BJ (cell line): ENCODE data around the gene CDK17. TPM values are rescaled to one million over a fixed set of nuclear protein-coding genes. Genes with fewer than 3 reads are reported as not detected.
"Not testable (repeated sequence)": the region's sequence is repeated elsewhere in the genome, so short reads cannot be mapped to it uniquely, and the experiment has no call there.

Experiments
- CTCF ChIA-PET: fragments of 350-600 bp; formaldehyde crosslinking; extraction: SDS; loops from one replicate; lab custom pipeline; 2021; ENCODE audit warnings: antibody characterized with exemption, inconsistent platforms; lab: Yijun Ruan, JAX
- POLR2A ChIA-PET: fragments of 300-600 bp; sonication (Branson Sonifier 250); formaldehyde crosslinking; extraction: SDS; loops from one replicate; lab custom pipeline; 2021; ENCODE audit warnings: antibody characterized with exemption; lab: Charles Lee
- DNase-seq: peaks from one replicate; pipeline ENCODE4 v3.0.0-alpha.2; 2011; ENCODE audit warnings: low read depth
- H3K27me3 ChIP-seq: 2 replicates; pipeline ENCODE4 v1.6.0; 2011; ENCODE audit warnings: low read length; ENCODE audit not compliant: control insufficient read depth, insufficient read depth
- H3K36me3 ChIP-seq: 2 replicates; pipeline ENCODE4 v1.5.1; 2011; ENCODE audit warnings: low read length; ENCODE audit not compliant: control insufficient read depth, insufficient read depth
- H3K4me3 ChIP-seq: 2 replicates; pipeline ENCODE4 v1.5.1; 2011; ENCODE audit warnings: low read depth, mild to moderate bottlenecking, control low read depth, low read length
- CTCF ChIP-seq: IDR thresholded peaks from 2 replicates; pipeline ENCODE4 v1.5.1; 2011; ENCODE audit warnings: low read depth, mild to moderate bottlenecking, control low read depth, inconsistent platforms, low read length, moderate library complexity; ENCODE audit not compliant: insufficient read depth
- polyA plus RNA-seq: library from polyadenylated mRNA; depleted of rRNA; stranded (reverse); fragments of >200 nt; gene quantifications from 2 replicates; pipeline ENCODE4 v1.2.3, GENCODE V29; 2011

The CDK17 gene
- polyA plus RNA-seq, 1 experiment, result 14.8 TPM

GRCh38 chr12:96383991-96384390 is 16.2 kb downstream of the CDK17 start:
- ChIA-PET POLR2A (no interaction called here), CTCF (interaction anchor here (0.6 kb wide), 1 partner anchor 49 kb away, joined by 3 read pairs; no protein-coding TSS in a partner anchor)
- Histone ChIP-seq H3K4me3 (no peak overlapping the region), H3K36me3 (no peaks in the 10 kb centered on the region), H3K27me3 (no peaks in the 10 kb centered on the region)
- DNase-seq, result no peak
- no peak for TF ChIP-seq CTCF

GRCh38 chr12:96383371-96383770 is 16.9 kb downstream of the CDK17 start:
- no peak overlapping the region for H3K4me3 ChIP-seq
- POLR2A ChIA-PET, result no interaction called here
- CTCF ChIA-PET, result no interaction called here

GRCh38 chr12:96379743-96380142 is 20.5 kb downstream of the CDK17 start:
- not testable (repeated sequence) for H3K27me3 ChIP-seq, H3K4me3 ChIP-seq, DNase-seq, H3K36me3 ChIP-seq
- CTCF ChIA-PET, result interaction anchor here (0.8 to 2.3 kb wide), 2 partner anchors 9 to 11 kb away, joined by 4 to 5 read pairs; no protein-coding TSS in a partner anchor
- POLR2A ChIA-PET, result interaction anchor here (0.6 kb wide), 1 partner anchor 14 kb away, joined by 3 read pairs; no protein-coding TSS in a partner anchor

More at GRCh38 chr12:96383371-96383770, 16.9 kb downstream of the CDK17 start:
- Histone ChIP-seq H3K27me3 (no peaks in the 10 kb centered on the region), H3K36me3 (no peaks in the 10 kb centered on the region)
- no peak for TF ChIP-seq CTCF
- DNase-seq, result no peak

GRCh38 chr12:96378319-96378718 is 21.9 kb downstream of the CDK17 start:
- ChIA-PET CTCF (interaction anchor here (2.3 kb wide), 1 partner anchor 13 kb away, joined by 5 read pairs; no protein-coding TSS in a partner anchor), POLR2A (no interaction called here)
- no peaks in the 10 kb centered on the region for H3K27me3 ChIP-seq
- H3K4me3 ChIP-seq, result no peak overlapping the region
- TF ChIP-seq CTCF, result no peak
- DNase-seq, result no peak
- H3K36me3 ChIP-seq, result no peaks in the 10 kb centered on the region

GRCh38 chr12:96376865-96377264 is 23.4 kb downstream of the CDK17 start:
- Histone ChIP-seq H3K4me3 (no peak overlapping the region), H3K36me3 (no peaks in the 10 kb centered on the region), H3K27me3 (no peaks in the 10 kb centered on the region)
- no peak for DNase-seq
- CTCF ChIA-PET, result no interaction called here
- no peak for TF ChIP-seq CTCF
- POLR2A ChIA-PET, result no interaction called here
